Type B pancreatic cell (in vitro differentiated cells): Measurements from ENCODE around the gene ASMTL. TPM values are rescaled to one million over a fixed set of nuclear protein-coding genes. Genes with fewer than 3 reads are reported as not detected.
A peak's percentile ranks its signal among the peaks of the same experiment; 100 is the strongest.

Experiments
- DNase-seq: peaks from one replicate; pipeline ENCODE4 v3.0.0; 2021; ENCODE audit warnings: mixed read lengths; ENCODE audit not compliant: unreplicated experiment; ENCODE audit errors: extremely low spot score
- H3K27ac Mint-ChIP-seq: 2 replicates; pipeline ENCODE4 v1.8.0; 2021; ENCODE audit warnings: mild to moderate bottlenecking, mixed read lengths
- H3K27me3 Mint-ChIP-seq: 2 replicates; pipeline ENCODE4 v1.8.0; 2021; ENCODE audit warnings: mixed read lengths
- H3K36me3 Mint-ChIP-seq: 2 replicates; pipeline ENCODE4 v1.8.0; 2021; ENCODE audit warnings: mixed read lengths
- H3K4me1 Mint-ChIP-seq: one replicate; pipeline ENCODE4 v1.8.0; 2021; ENCODE audit warnings: mixed read lengths; ENCODE audit not compliant: unreplicated experiment
- H3K4me3 Mint-ChIP-seq: 2 replicates; pipeline ENCODE4 v1.8.0; 2021; ENCODE audit warnings: mild to moderate bottlenecking, mixed read lengths
- H3K9me3 Mint-ChIP-seq: 2 replicates; pipeline ENCODE4 v1.8.0; 2021; ENCODE audit warnings: mixed read lengths
- total RNA-seq: library from RNA; stranded (reverse); gene quantifications from 2 replicates; pipeline ENCODE4 v1.2.1, GENCODE V29; 2021; ENCODE audit warnings: low replicate concordance
- TF ChIP-seq, protein P1 (sequence below): fragments of 200-600 bp; sonication (generic); conservative IDR thresholded peaks from 2 replicates; pipeline ENCODE4 v1.5.0; 2021; ENCODE audit warnings: antibody characterized with exemption, mild to moderate bottlenecking

Gene ASMTL
- total RNA-seq, 1 donor from 2014 or later = 31.5 TPM

DNA sequence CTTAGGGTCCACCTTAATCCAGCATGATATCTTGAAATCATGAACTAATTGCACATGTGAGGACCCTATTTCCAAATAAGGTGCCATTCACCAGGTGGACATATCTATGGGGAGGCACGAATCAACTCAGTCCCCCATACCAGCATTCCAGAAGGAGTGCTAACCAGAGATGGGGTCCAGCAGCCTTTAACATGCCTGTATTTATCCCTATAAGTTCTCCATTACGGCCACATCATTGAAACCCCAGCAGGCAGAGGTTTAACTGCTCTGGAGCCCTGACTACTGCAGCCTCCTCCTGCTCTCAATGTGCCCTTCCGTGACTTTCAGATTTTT is 3.2 kb upstream of the ASMTL start:
- Mint-ChIP-seq H3K9me3 (no peaks in the 10 kb centered on the region), H3K27ac (no peak overlapping the region), H3K27me3 (peaks cover 13% of the 10 kb centered on the region), H3K36me3 (peaks cover 4% of the 10 kb centered on the region), H3K4me3 (peak overlapping the region; percentile 75), H3K4me1 (peaks cover 4% of the 10 kb centered on the region)
- TF ChIP-seq, protein P1, sequence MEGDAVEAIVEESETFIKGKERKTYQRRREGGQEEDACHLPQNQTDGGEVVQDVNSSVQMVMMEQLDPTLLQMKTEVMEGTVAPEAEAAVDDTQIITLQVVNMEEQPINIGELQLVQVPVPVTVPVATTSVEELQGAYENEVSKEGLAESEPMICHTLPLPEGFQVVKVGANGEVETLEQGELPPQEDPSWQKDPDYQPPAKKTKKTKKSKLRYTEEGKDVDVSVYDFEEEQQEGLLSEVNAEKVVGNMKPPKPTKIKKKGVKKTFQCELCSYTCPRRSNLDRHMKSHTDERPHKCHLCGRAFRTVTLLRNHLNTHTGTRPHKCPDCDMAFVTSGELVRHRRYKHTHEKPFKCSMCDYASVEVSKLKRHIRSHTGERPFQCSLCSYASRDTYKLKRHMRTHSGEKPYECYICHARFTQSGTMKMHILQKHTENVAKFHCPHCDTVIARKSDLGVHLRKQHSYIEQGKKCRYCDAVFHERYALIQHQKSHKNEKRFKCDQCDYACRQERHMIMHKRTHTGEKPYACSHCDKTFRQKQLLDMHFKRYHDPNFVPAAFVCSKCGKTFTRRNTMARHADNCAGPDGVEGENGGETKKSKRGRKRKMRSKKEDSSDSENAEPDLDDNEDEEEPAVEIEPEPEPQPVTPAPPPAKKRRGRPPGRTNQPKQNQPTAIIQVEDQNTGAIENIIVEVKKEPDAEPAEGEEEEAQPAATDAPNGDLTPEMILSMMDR = no peak
- DNase-seq = peak; percentile 37

DNA sequence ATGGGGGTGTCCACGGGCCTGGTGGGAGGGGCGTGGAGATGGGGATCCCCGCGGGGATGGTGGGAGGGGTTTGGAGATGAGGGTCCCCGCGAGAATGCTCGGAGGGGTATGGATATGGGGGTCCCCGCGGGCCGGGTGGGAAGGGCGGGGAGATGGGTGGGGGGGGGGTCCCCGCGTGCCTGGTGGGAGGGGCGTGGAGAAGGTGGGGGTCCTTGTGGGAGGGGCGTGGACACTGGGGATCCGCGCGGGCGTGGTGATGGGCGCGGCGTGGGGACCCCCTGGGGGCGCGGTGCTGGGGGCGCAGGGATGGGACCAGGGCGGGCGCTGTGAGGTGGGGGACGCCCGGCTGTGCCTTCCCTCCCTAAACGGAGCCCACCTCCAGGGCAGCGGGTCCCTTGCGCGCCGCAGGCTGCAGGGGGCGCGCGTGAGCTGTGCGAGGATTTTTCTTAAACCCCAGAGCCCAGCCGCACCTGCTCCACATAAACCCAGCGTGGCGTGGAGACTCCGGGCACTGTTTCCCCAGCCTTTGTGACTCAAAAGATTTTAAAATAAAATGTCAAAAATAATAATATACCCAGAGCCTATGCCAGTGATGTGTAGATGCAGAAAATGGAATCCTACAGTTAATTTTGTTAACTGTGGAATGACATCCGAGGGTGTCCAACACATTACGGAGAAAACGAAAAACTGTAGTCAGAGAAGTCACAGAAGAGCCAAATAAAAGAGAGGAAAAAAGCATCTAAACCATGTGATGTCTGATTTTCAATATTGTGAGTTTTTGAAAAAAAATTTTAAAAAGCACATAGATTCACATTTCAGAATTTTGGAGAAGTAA is 1.5 kb upstream of the ASMTL start:
- TF ChIP-seq, protein P1 = peak; percentile 97
- peaks cover 4% of the 10 kb centered on the region for H3K4me1 Mint-ChIP-seq

DNA sequence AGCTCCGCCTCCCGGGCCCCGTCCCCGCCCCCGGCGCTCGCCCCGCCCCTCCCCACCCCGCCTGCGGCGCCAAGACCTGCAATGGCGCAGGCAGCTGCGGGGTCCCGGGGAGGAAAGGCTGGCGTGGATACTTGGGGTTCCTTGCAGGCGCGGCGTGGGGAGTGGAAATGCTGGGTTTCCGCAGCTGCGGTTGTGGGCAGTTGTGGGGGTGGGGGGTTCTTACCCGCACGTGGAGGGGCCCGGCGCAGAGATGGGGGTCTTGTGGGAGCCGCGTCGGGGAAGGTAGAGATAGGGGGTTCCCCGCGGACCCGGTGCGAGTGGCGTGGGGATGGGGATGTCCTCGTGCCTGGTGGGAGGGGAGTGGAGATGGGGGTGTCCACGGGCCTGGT is 680 bp upstream of the ASMTL start:
- DNase-seq = no peak
- Mint-ChIP-seq H3K4me1 (peaks cover 4% of the 10 kb centered on the region), H3K36me3 (peaks cover 21% of the 10 kb centered on the region), H3K9me3 (peaks cover 11% of the 10 kb centered on the region), H3K27me3 (peaks cover 13% of the 10 kb centered on the region), H3K27ac (peak overlapping the region; percentile 94), H3K4me3 (peak overlapping the region; percentile 95)
- TF ChIP-seq, protein P1 = no peak

More for the DNA sequence above, 1.5 kb upstream of the ASMTL start:
- peaks cover 3% of the 10 kb centered on the region for H3K9me3 Mint-ChIP-seq
- peak overlapping the region; percentile 71 for H3K4me3 Mint-ChIP-seq
- peaks cover 13% of the 10 kb centered on the region for H3K27me3 Mint-ChIP-seq
- no peak overlapping the region for H3K27ac Mint-ChIP-seq
- peak; percentile 91 for DNase-seq
- peaks cover 13% of the 10 kb centered on the region for H3K36me3 Mint-ChIP-seq

DNA sequence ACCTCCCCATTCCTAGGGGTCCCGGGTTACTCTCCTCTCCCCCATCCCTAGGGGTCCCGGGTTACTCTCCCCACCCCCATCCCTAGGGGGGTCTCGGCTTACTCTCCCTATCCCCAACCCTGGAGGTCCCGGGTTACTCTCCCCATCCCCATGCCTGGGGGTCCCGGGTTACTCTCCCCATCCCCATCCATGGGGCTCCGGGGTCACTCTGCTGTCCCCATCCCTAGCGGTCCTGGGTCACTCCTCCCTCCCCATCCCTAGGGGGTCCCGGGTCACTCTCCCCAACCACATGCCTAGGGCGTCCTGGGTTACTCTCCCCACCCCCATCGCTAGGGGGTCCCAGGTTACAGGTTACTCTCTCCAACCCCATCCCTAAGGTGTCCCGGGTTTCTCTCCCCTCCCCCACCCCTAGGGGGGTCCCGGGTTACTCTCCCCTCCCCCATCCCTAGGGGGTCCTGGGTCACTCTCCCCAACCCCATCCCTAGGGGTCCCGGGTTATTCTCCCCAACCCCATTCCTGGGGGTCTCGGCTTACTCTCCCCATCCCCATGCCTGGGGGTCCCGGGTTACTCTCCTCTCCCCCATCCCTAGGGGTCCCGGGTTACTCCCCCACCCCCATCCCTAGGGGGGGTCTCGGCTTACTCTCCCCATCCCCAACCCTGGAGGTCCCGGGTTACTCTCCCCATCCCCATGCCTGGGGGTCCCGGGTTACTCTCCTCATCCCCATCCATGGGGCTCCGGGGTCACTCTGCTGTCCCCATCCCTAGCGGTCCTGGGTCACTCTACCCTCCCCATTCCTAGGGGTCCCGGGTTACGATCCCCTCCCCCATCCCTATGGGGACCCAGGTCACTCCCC is 821 bp downstream of the ASMTL start:
- peaks cover 34% of the 10 kb centered on the region for H3K36me3 Mint-ChIP-seq
- TF ChIP-seq, protein P1 = no peak
- peaks cover 4% of the 10 kb centered on the region for H3K4me1 Mint-ChIP-seq
- H3K9me3 Mint-ChIP-seq = peaks cover 13% of the 10 kb centered on the region
- DNase-seq = peak; percentile 67
- H3K27ac Mint-ChIP-seq = no peak overlapping the region
- H3K27me3 Mint-ChIP-seq = peaks cover 13% of the 10 kb centered on the region
- peak overlapping the region; percentile 95 for H3K4me3 Mint-ChIP-seq

DNA sequence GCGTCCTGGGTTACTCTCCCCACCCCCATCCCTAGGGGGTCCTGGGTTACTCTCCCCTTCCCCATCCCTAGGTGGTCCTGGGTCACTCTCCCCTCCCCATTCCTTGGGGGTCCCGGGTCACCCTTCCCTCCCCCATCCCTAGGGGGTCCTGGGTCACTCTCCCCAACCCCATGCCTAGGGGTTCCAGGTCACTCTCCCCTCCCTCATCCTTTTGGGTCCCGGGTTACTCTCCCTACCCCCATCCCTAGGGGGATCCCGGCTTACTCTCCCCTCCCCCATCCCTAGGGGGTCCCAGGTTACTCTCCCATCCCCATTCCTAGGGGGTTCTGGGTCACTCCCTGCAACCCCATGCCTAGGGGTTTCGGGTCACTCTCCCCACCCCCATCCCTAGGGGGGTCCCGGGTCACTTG is 1.5 kb downstream of the ASMTL start:
- DNase-seq = peak; percentile 58
- Mint-ChIP-seq H3K4me3 (no peak overlapping the region), H3K9me3 (peaks cover 13% of the 10 kb centered on the region), H3K27me3 (peaks cover 13% of the 10 kb centered on the region), H3K27ac (no peak overlapping the region), H3K36me3 (peaks cover 36% of the 10 kb centered on the region), H3K4me1 (peaks cover 4% of the 10 kb centered on the region)
- TF ChIP-seq, protein P1 = no peak
